Thyroid gland (tissue), 4 donors: ENCODE measurements around the gene TSHR. TPM values are rescaled to one million over a fixed set of nuclear protein-coding genes. Genes with fewer than 3 reads are reported as not detected.
"Not testable (repeated sequence)": the region's sequence is repeated elsewhere in the genome, so short reads cannot be mapped to it uniquely, and the experiment has no call there.

Experiments used
- DNase-seq, 2 donors: peaks; one replicate each; pipeline ENCODE4 v3.0.0-alpha.2; 2019
- H3K27ac ChIP-seq, 3 donors: fragments of 200-600 bp; sonication (generic); 1 replicate in 2 of 3; 2 replicates in 1 of 3; pipeline ENCODE4 v1.5.1; 2016 to 2019; ENCODE audit warnings: mild to moderate bottlenecking in 1 of 3, moderate library complexity in 1 of 3
- H3K27me3 ChIP-seq: fragments of 200-600 bp; sonication (generic); one replicate; pipeline ENCODE4 v1.5.1; 2019
- H3K36me3 ChIP-seq, 2 donors: fragments of 200-600 bp; sonication (generic); one replicate each; pipeline ENCODE4 v1.5.1; 2016 to 2019
- H3K4me1 ChIP-seq, 2 donors: fragments of 200-600 bp; sonication (generic); one replicate each; pipeline ENCODE4 v1.5.1; 2017 to 2019
- H3K4me3 ChIP-seq, 3 donors: fragments of 200-600 bp; sonication (generic); replicated peaks in 1 of 3; 1 replicate in 2 of 3; 2 replicates in 1 of 3; pipeline ENCODE4 v1.5.1; 2016; ENCODE audit warnings: mild to moderate bottlenecking in 1 of 3
- H3K9me3 ChIP-seq: fragments of 200-600 bp; sonication (generic); one replicate; pipeline ENCODE4 v1.5.1; 2017
- CTCF ChIP-seq, 6 experiments: fragments of 200-600 bp in 3 of 6; fragments of 450-650 bp in 3 of 6; sonication (generic) in 3 of 6; IDR thresholded peaks; one replicate each; pipeline ENCODE4 v1.5.1; 2016 to 2019; ENCODE audit warnings: antibody characterized with exemption in 6 of 6, mild to moderate bottlenecking in 2 of 6, inconsistent platforms in 1 of 6, moderate library complexity in 1 of 6
- POLR2A ChIP-seq, 2 donors: fragments of 450-650 bp; IDR thresholded peaks; one replicate each; pipeline ENCODE4 v1.6.1; 2017; ENCODE audit warnings: antibody characterized with exemption in 2 of 2, mild to moderate bottlenecking in 2 of 2, moderate library complexity in 1 of 2
- WGBS, 2 donors: methylation state at CpG; one replicate each; pipeline ENCODE4 v1.1.5; 2017; 5-methylcytosine and 5-hydroxymethylcytosine counted together
- intact Hi-C: fragments of 100-400 bp; cut with DNase I; formaldehyde crosslinking; loops from one replicate; pipeline ENCODE4 v1.15.1; 2023
- total RNA-seq, 4 donors: library from RNA; depleted of rRNA; stranded (reverse); fragments of >200 nt; gene quantifications; one replicate each; pipeline ENCODE4 v1.2.3, GENCODE V29; 2016

The TSHR gene
- total RNA-seq, 4 donors from 2014 or later: 551 to 711 (median 608) TPM

GRCh38 chr14:81033698-81034240 is 78.3 kb downstream of the TSHR start:
- intact Hi-C loops: no loop called here
- no peaks in the 10 kb centered on the region for H3K9me3 ChIP-seq
- H3K36me3 ChIP-seq: no peaks in the 10 kb centered on the region
- H3K27ac ChIP-seq: peak overlapping the region in 2 of 3 donors; percentile 18 to 86
- no peak overlapping the region for H3K4me3 ChIP-seq
- 67 to 76% methylated on average over 1 of the region's 1 CpG for WGBS, 2 donors
- no peaks in the 10 kb centered on the region for H3K27me3 ChIP-seq
- H3K4me1 ChIP-seq: peaks cover 30 to 32% of the 10 kb centered on the region in 2 donors
- DNase-seq: no peak
- TF ChIP-seq CTCF (IDR thresholded peaks at IDR 0.05) (no peak), POLR2A (IDR thresholded peaks at IDR 0.05) (no peak)

GRCh38 chr14:81042438-81042837 is 87.0 kb downstream of the TSHR start:
- Histone ChIP-seq H3K9me3 (no peaks in the 10 kb centered on the region), H3K4me1 (no peaks in the 10 kb centered on the region), H3K4me3 (no peak overlapping the region), H3K36me3 (no peaks in the 10 kb centered on the region), H3K27me3 (no peaks in the 10 kb centered on the region), H3K27ac (no peak overlapping the region)
- TF ChIP-seq POLR2A (IDR thresholded peaks at IDR 0.05) (no peak), CTCF (IDR thresholded peaks at IDR 0.05) (no peak)
- WGBS, 2 donors: 88 to 93% methylated on average over 1 of the region's 1 CpG
- intact Hi-C loops: no loop called here
- no peak for DNase-seq

DNA sequence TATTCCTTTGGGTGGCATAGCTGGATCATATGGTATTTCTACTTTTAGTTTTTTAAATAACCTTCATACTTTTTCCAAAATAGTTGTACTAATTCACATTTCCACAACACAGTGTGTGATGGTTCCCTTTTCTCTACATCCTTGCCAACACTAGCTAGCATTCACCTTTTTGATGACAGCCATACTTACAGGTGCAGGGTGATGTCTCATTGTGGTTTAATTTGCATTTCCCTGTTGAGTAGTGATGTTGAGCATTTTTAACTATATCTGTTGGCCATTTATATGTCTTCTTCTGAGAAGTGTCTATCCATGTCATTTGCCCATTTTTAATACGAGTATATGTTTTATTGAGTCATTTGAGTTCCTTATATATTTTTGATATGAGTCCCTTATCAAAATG is 96.1 kb downstream of the TSHR start:
- H3K27me3 ChIP-seq: no peaks in the 10 kb centered on the region
- no peak for DNase-seq
- H3K4me3 ChIP-seq: no peak overlapping the region
- H3K4me1 ChIP-seq: no peaks in the 10 kb centered on the region
- WGBS, 2 donors: 94 to 95% methylated on average over 1 of the region's 1 CpG
- no peaks in the 10 kb centered on the region for H3K9me3 ChIP-seq
- no peak overlapping the region for H3K27ac ChIP-seq
- no peaks in the 10 kb centered on the region for H3K36me3 ChIP-seq
- TF ChIP-seq CTCF (IDR thresholded peaks at IDR 0.05) (no peak), POLR2A (IDR thresholded peaks at IDR 0.05) (no peak)
- intact Hi-C loops: no loop called here

GRCh38 chr14:81054057-81054456 is 98.6 kb downstream of the TSHR start:
- H3K4me1 ChIP-seq, H3K36me3 ChIP-seq, H3K27ac ChIP-seq, H3K9me3 ChIP-seq, H3K27me3 ChIP-seq, intact Hi-C loops, H3K4me3 ChIP-seq, DNase-seq: not testable (repeated sequence)
- WGBS, 2 donors: 93 to 98% methylated on average over 2 of the region's 2 CpGs

- Histone ChIP-seq H3K9me3 (no peaks in the 10 kb centered on the region), H3K4me1 (no peaks in the 10 kb centered on the region), H3K27me3 (no peaks in the 10 kb centered on the region), H3K27ac (no peak overlapping the region), H3K36me3 (no peaks in the 10 kb centered on the region), H3K4me3 (no peak overlapping the region)
- TF ChIP-seq CTCF (IDR thresholded peaks at IDR 0.05) (no peak), POLR2A (IDR thresholded peaks at IDR 0.05) (no peak)
- WGBS, 2 donors: 95% methylated on average over 5 of the region's 5 CpGs
- intact Hi-C loops: no loop called here
- no peak for DNase-seq
Observed at GRCh38 chr14:81055971-81056370, 100.5 kb downstream of the TSHR start.

DNA sequence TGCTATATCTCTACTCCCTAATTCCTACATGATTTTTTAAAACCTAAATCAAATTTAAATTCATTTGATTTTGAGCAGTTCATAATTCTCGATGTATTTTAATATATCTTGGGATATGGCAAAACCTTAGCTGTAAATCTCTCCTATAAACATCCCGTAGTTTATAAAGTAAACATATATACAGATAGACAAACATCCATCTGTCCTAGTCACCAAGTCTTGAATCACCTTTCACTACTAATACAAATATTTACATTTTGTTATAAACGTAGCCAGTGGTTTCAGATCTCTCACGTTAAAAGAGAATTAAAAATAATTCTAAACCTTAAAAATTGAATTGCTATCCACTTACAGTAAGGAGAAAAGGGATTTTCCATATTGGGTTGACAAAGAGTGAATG is 107.0 kb downstream of the TSHR start:
- TF ChIP-seq CTCF (IDR thresholded peaks at IDR 0.05) (no peak), POLR2A (IDR thresholded peaks at IDR 0.05) (no peak)
- Histone ChIP-seq H3K9me3 (no peaks in the 10 kb centered on the region), H3K4me3 (no peak overlapping the region), H3K27me3 (no peaks in the 10 kb centered on the region), H3K4me1 (peaks cover 14 to 39% of the 10 kb centered on the region in 2 donors), H3K36me3 (no peaks in the 10 kb centered on the region), H3K27ac (peak overlapping the region; percentile 46 to 92 (median 84))
- WGBS, 2 donors: 69 to 75% methylated on average over 4 of the region's 4 CpGs
- intact Hi-C loops: no loop called here
- DNase-seq: no peak
